Measurements from ENCODE around the gene PFDN6.
"Not testable (repeated sequence)": the region's sequence is repeated elsewhere in the genome, so short reads cannot be mapped to it uniquely, and the experiment has no call there.

Gene PFDN6

GRCh38 chr6:33288921-33289783 is at the start of gene PFDN6, which contains the start of gene WDR46:
TSS of gene PFDN6 (plus strand) at chr6:33289601. CDS start at chr6:33289857, 256 bp downstream.
TSS of gene WDR46 (minus strand) at chr6:33289239. CDS start at chr6:33289170, 69 bp downstream.
- peak; percentile 84 to 89 for DNase-seq

- DNase-seq = no peak
These were observed 47.4 kb upstream of the PFDN6 start for GRCh38 chr6:33241968-33242367.

DNA sequence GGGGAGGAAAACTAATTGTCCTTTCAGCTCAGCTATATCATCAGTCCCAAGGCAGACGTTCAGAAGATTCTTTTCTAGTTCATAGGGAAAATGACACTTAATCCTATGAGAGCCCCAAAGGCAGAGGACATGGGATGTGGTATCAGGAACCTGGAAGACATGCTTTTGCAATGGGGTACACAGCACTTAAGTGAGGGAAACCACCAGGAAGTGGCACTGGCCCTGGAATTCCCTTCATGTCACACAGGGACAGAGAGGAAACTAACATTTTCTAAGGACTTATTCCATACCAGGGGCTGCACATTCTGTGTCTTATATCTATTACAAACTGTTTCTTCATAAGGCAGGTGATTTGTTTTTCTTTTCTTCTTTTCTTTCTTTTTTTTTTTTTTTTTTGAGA is 45.9 kb upstream of the PFDN6 start:
- no peak for DNase-seq

DNA sequence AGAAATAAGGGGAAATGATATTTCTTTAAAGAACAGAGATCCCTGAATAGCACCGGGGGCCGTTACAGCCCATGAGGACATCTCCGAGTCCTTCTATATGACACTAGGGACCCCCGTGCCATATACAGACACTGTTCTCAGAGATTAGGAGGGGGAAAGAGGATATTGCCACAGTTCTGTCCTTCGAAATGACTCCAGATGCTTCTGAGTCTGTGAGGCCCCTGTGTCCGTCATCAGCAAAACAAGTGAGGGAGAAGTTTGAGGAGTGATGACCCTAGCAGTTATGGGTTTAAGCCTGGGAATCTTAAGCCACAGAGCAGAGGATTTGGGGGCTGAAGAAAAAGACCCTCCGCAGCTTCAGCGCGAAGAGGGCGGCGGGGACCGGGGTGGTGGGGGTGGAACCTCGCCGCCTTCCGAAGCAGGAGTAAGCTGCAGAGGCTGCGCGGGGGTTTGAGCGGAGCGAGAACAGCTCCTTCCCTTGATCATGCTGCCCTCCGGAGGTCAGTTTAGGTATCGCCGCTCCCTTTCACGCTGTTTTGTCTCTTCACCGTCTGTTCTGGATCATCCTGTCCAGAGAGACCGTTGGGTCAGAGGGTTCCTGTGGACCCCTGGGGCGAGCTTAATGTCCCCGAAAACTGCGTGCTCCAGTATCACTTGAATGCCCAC is 41.3 kb upstream of the PFDN6 start:
- peak; percentile 89 to 91 for DNase-seq

DNA sequence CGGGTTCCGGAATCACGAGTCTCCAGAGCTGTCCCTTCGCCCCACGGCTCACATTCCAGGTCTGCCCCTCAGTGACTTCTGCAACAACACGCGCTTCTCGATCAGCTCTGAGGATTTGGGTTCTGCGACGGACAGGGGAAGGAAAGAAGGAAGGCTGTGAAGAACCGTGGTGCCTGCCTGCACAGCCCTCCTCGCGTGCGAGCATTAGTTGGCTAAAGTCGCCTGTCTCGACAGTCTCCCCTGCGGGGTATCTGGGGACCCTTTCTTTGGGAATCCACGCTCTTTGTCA is 40.8 kb upstream of the PFDN6 start:
- no peak for DNase-seq

GRCh38 chr6:33248932-33249731 is 40.3 kb upstream of the PFDN6 start:
- DNase-seq = peak; percentile 99

DNA sequence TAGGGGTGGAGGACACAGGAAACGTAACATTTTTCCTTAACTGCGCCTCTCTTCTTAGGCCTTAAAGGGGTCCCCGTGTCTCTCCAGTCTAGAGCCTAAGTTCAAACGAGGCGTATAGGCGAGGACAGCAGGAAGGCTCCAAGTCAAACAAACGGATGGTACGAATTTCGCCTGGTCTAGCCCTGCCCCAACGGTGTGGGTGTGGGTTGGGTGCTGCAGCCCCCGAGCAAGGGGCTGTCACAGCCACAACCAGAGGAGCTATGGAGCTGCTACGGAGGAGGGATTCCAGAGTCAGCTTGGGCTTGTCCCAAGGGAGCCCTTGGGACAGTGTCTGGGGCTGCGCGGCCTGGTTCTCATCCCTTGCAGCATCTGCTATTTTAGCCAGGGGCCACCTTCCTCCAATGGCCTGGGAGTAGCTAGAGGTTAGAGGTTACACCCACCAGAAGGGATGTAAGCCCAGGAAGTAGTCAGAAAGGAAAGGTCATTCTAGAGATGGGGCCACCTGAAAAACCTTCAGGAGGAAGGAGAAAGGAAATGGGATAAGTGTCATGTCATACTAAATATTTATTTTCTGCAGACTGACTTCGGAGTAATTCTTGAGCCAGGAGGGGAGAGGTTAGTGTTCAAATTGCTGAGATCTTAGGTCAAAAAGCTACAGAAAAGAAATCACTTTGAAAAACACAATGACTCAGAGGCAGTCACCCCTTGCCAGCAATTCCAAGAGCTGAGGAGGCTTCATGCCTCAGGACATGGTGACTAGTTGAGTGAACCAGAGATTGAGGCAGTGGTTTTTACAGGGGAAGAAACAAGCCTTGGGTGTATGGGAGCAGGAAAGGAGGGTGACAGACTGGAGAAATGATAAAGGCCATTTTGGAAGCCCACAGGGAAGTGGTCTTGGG is 39.4 kb upstream of the PFDN6 start:
- DNase-seq = no peak

DNA sequence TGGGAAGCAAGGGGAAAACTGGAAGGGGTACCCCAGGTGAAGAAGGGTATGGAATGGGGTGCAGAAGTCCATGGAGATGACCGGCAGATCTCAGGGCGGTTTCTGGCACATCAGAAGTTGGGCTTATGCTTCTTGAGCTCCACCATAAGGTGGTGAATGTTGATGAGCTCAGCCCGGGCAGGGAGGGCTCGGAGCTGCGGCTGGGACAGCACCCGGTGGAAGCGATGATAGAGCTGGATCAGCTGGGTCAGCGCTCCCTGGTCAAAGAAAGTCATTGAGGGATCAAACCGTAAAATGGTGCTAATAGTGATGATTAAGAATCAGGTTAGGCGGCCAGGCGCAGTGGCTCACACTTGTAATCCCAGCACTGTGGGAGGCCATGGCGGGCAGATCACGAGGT is 38.7 kb upstream of the PFDN6 start:
- no peak for DNase-seq

GRCh38 chr6:33251395-33252012 is 37.9 kb upstream of the PFDN6 start:
- DNase-seq = no peak

DNA sequence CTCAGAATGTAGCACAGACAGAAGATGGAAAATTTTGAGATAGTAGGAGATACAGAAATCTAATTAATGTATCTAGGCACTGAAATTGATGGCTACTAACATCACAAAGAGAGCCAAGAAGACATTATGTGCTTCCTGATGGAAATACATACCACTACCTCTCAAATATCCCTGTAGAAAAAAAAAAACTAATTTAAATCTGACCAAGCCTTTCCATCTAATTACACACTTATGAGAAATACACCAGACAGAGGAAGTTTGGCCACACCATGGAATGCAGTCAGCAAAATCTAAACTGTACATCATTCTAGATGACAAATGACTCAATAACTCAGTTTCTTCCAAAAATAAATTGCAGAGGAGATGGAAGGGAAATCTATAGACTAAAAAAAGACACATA is 36.6 kb upstream of the PFDN6 start:
- DNase-seq = no peak

DNA sequence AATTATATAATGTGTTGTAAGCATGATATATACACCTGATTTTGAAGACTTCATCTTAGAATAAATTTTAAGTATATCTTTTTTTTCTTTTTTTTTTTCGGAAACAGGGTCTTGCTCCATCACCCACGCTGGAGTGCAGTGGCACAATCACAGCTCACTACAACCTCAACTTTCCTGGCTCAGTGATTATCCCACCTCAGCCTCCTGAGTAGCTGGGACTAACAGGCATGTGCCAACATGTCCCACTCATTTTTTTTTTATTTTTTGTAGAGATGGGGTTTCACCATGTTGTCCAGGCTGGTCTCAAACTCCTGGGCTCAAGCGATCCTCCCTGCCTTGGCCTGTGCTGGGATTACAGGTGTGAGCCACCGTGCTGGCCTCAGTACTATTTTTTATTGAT is 34.8 kb upstream of the PFDN6 start:
- DNase-seq = no peak

DNA sequence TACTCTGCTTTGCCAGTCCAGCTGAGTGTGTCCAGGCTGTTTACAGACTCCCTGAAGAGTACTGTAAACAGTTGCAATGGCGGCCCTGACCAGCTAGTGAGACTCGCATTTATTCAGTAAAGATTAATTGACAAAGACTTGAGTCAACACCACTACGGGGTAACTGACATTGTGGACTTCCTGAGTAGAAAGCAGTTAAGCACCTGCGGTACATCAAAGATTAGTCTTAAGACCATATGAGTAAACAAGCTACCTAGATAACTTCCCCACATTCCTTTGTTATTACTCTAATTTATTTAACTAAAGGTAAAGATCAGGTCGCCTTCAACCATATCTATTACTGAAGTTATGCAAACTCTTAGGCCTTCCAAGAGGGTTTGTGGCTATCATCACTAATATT is 30.4 kb upstream of the PFDN6 start:
- DNase-seq = no peak

GRCh38 chr6:33262490-33262889 is 26.9 kb upstream of the PFDN6 start:
- DNase-seq = not testable (repeated sequence)

DNA sequence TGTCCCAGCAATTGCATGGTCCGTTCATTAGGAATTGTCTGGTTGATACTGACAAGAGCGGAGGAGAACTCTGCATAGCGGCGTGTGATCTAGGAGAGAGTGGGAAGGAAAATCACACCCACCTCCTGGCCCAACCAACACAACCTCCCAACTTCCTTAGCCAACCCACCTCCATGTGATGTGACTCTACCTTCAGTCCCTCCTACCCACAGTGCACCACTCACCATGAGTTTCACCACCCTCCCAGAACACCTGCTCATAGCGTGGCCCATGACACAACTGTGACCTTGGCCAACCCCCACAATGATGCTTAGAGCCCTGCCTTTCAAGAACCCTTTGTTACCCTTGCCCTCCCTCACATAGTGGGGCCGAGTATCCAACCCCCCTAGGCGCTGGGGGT is 25.4 kb upstream of the PFDN6 start:
- no peak for DNase-seq

GRCh38 chr6:33271117-33271467 is 18.3 kb upstream of the PFDN6 start:
- no peak for DNase-seq

DNA sequence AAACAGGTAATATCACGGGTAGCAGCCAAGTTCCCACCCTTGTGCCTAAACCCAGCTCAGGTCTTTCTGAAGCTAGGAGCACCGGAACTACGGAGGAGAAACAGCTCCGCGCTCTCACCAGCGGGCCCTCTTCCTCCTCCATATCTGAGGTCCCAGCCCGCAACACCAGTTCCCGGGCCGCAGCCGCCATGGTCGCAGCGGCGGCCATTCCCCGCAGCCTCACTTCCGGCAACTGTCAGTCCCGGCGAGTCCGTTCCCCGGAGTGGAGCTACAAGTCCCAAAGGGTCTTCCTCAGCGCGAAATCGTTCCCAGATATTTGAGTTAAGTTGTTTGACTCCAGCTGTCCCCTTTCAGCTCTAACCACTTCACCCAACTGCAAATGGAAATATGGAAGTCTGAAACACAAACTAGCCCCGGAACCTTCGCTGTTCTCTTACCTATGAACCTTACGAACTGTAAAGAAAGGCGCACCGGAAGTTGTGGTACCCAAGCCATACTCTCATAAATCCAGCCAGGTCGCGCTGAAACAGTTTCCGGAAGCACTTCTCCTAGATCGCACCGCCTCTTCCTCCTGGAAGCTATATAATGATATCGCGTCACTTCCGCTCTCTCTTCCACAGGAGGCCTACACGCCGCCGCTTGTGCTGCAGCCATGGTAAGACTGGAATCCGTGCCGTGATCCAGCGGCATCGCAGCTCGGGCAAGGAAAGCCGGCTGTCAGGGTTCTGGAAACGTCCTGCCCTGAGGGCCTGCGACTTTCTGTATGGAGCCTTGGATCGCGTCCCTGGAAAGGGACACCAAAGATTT is 17.7 kb upstream of the PFDN6 start, which contains the start of the genes RPS18 and VPS52:
TSS of gene RPS18 (plus strand) at position 608 of the 807 bp plus-strand sequence. CDS start at position 653, 45 bp downstream.
TSS of gene VPS52 (minus strand) at position 409 of the 807 bp plus-strand sequence. CDS start at position 208, 201 bp downstream.
- peak; percentile 97 for DNase-seq

DNA sequence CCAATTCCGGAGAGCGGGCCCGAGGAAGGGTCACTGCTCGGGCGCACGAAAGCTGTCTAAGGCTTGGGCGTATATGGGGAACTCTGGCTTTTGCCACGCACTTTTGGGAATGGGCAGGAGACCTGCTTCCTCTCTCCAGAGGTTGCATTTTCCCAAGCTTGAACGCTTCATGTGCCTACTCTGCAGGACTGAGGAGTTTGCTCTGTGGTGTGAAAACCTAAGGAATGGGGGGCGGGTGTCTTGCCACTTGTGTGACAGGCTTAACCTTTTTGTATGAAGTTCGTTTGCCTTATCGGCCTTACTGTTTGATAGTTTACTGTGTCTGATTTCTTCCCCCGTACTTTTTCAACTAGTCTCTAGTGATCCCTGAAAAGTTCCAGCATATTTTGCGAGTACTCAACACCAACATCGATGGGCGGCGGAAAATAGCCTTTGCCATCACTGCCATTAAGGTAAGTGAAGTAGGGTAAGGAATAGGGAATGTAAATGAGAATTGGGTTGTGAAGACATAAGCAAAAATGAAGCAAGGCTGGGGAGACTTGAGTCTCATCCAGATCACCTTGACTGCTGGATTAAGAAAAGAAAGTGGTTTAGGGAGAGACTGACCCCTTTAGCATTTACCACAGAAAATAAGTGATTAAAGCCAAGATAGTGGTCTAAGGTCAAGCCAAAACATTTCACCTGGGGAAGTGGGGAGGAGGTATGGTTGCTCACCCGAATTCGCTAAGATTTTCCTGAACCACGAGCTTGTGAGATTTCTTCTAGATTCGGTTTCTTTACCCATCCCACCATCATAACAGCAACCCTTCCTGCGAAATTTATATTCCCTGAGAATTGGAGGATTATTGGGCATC is 16.9 kb upstream of the PFDN6 start:
- DNase-seq = no peak

- DNase-seq = no peak
These were observed 16.1 kb upstream of the PFDN6 start for GRCh38 chr6:33273129-33273923.
